Esophagus squamous epithelium (tissue), 4 donors: ENCODE data around the gene DOCK2.

ENCODE experiments used
- CTCF ChIP-seq, 6 experiments: fragments of 450-650 bp in 4 of 6; fragments of 200-600 bp in 2 of 6; sonication (generic) in 2 of 6; IDR thresholded peaks; one replicate each; pipeline ENCODE4 v1.5.1; 2016 to 2019; ENCODE audit warnings: antibody characterized with exemption in 6 of 6, mild to moderate bottlenecking in 4 of 6, moderate library complexity in 4 of 6
- POLR2A ChIP-seq, 4 donors: fragments of 450-650 bp; IDR thresholded peaks; one replicate each; pipeline ENCODE4 v1.6.1; 2017; ENCODE audit warnings: antibody characterized with exemption in 4 of 4, mild to moderate bottlenecking in 4 of 4, moderate library complexity in 3 of 4

- no peak for TF ChIP-seq POLR2A (IDR thresholded peaks at IDR 0.05)
- TF ChIP-seq CTCF (IDR thresholded peaks at IDR 0.05), result no peak
Measured at GRCh38 chr5:169870211-169870610, 233.1 kb downstream of the DOCK2 start.
